GM19025 (cell line): ENCODE measurements around the gene FBXO11.

Experiments
- ATAC-seq: cut with Tn5 transposase; IDR thresholded peaks from one replicate; pipeline ENCODE4 v1.9.1; 2021; ENCODE audit warnings: mild to moderate bottlenecking, low read depth, moderate library complexity; ENCODE audit not compliant: unreplicated experiment

Gene FBXO11

GRCh38 chr2:47741637-47742036, 164.7 kb downstream of the FBXO11 start:
- no peak for ATAC-seq

- no peak for ATAC-seq
Measured at GRCh38 chr2:47741101-47741500, 165.2 kb downstream of the FBXO11 start.
